ENCODE data around the gene MYO16.
"Not testable (repeated sequence)": the region's sequence is repeated elsewhere in the genome, so short reads cannot be mapped to it uniquely, and the experiment has no call there.

The MYO16 gene

DNA sequence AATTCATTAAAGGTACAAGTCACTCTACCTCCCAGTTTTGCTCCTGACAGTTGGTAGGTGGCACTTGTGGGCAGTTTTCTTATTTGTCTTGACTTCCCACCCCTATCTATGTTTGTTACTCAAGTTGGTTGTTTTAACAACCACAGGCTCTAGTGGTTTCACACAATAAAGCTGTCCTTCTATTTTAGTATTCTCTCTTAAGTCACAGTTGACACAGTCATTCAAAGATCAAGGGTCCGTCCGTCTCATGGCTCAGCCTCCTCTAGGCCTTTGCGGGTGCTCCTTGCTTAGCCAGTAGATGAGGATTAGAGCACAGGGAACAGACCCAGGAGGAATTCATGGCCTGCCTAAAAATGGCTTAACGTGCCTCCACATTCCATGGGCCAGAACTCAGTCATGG lies 583.2 kb downstream of the MYO16 start:
- no peak for TF ChIP-seq ZNF274 (IDR thresholded peaks at IDR 0.05; ENCODE audit: low read depth, low read length)
- no peak overlapping the region for H3K4me3 ChIP-seq (ENCODE audit: low read length)

DNA sequence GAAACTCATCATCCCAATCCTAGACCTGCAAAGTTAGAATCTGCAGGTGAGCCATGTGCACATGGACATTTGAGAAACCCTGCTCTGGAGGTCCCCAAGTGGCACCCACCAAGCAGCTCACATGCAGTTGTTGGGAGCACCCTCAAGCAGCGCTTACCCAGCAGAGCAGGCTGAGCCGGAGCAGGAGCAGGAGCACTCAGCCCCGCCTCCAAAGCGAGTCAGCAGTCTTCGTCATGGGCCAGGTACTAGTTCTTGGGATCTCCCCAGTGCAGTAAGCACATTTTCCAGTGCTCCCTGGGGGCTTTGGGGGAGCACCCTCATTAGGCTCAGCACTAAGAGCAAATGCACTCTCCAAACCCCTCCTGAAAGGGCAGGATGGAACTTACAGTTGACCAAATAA lies 584.3 kb downstream of the MYO16 start:
- H3K4me3 ChIP-seq (ENCODE audit: low read length): no peak overlapping the region
- no peak for TF ChIP-seq ZNF274 (IDR thresholded peaks at IDR 0.05; ENCODE audit: low read depth, low read length)

DNA sequence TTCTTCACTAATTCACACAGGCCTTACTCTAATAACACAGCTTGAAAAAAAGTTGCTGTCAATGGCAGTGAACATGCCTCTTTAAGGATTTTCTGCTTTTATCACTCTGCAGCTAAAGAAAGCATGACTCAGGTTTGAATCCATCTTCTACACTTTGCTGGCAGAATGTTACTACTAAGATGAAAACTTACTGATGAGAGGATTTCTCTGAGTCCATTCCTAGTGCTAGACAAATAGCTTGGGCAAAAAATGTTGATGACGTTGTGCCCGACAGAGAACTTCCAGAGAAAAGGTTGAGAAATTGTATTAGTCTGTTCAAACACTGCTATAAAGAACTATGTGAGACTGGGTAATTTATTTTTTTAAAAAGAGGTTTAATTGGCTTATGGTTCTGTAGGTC lies 585.0 kb downstream of the MYO16 start:
- H3K4me3 ChIP-seq (ENCODE audit: low read length): no peak overlapping the region
- no peak for TF ChIP-seq ZNF274 (IDR thresholded peaks at IDR 0.05; ENCODE audit: low read depth, low read length)

DNA sequence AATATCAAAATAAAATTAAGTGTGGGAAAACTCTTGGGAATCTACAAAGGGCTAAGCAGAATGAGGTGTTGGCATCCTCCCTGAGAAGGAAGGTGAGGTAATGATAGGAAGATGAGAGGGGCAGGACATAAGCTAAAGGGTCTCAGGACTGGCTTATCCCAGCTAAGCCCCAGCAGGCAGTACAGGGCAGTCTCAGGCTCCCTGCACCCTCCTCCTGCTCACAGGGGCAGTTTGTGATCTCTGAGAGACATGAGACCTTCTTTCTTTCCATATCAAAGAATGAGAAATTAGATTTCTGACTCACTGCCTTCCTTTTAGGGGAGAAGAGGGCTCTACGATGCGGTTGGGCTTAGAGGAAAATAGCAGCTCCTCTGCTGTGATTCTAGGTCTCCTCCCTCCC lies 586.0 kb downstream of the MYO16 start:
- TF ChIP-seq ZNF274 (IDR thresholded peaks at IDR 0.05; ENCODE audit: low read depth, low read length): no peak
- no peak overlapping the region for H3K4me3 ChIP-seq (ENCODE audit: low read length)

DNA sequence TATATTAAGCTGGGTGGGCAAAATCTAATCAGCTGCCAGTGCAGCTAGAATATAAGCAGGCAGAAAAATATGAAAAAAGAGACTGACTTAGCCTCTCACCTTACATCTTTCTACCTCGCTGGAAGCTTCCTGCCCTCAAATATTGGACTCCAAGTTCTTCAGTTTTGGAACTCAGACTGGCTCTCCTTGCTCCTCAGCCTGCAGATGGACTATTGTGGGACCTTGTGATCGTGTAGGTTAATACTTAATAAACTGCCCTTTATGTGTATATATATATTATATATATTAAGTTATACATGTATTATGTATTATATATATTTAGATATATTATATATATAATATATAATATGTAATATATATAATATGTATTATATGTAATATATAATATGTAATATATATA lies 588.1 kb downstream of the MYO16 start:
- not testable (repeated sequence) for H3K4me3 ChIP-seq (ENCODE audit: low read length)

DNA sequence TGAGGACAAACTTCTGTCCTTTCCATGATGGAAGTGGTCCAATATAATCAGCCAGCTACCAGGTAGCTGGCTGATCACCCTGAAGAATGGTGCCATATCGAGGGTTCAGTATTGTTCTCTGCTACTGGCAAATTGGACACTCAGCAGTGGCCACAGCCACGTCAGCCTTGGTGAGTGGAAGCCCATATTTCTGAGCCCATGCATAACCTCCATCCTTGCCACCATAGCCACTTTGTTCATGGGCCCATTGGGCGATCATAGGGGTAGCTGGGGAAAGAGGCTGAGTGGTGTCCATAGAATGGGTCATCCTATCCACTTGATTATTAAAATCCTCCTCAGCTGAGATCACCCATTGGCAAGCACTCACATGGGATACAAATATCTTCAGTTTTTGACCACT lies 591.2 kb downstream of the MYO16 start:
- no peak for TF ChIP-seq ZNF274 (IDR thresholded peaks at IDR 0.05; ENCODE audit: low read depth, low read length)
- no peak overlapping the region for H3K4me3 ChIP-seq (ENCODE audit: low read length)

DNA sequence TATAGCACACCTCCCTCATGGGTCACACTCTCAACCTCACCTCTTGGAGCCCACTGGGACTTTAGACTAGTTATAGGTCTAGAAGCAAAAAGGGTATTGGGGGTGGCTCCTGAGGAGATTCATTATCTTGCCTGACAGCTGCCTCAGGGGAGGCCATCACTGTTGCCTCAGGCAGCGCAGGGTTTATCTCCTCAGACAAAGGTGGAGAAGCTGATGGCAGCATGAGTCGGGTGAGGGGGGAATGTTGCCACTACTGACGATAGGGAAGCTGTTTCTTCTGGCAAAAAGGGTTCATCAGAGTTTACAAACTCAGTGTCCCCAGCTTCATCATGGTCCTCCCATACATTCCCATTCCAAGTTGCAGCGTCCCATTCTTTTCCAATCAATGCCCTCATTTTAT lies 594.6 kb downstream of the MYO16 start:
- no peak for TF ChIP-seq ZNF274 (IDR thresholded peaks at IDR 0.05; ENCODE audit: low read depth, low read length)
- H3K4me3 ChIP-seq (ENCODE audit: low read length): no peak overlapping the region

DNA sequence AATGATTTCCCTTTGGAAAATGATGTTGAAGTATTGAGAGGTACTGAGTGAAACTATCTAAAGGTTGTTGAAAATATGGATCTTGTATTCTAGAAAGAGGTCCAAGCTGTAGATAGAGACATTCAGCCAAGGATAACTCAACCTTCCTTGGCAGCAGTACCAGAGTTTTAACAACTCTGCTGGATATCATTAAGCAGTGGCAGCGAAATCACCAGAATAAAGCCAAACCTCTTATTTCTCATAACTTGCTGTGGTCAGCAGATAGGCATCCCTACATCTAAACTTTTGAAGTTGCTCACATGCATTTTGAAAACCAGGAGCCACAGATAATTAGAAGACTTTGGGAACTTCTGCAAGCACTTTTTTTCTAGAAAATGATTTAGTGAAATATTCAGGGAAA lies 597.2 kb downstream of the MYO16 start:
- H3K4me3 ChIP-seq (ENCODE audit: low read length): no peak overlapping the region
- TF ChIP-seq ZNF274 (IDR thresholded peaks at IDR 0.05; ENCODE audit: low read depth, low read length): no peak

DNA sequence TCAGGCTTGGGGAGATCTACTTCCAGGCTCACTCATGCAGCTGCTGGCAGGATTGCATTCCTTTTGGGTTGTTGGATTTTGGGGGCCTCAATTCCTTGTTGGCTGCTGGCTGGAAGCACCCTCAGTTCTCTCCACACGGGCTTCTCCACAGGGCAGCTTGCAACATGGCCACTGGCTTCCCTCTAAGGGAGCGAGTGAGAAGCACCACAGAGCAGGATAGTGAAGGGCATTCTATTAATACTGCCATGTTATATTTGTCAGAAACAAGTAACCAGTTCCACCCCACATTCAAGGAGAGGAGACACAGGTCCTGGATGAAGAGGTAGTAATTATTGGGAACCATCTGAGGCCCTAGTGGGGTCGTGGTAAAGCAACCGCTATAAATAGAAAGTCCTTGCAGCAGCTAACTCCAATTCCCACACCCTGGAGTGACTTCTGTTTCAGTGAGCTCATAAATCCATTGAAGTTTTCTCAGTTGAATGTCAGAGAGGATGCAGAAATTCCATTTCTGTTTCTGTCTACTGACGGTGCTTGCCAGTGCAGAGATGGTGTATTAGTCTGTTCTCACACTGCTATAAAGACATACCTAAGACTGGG lies 598.0 kb downstream of the MYO16 start:
- TF ChIP-seq ZNF274 (IDR thresholded peaks at IDR 0.05; ENCODE audit: low read depth, low read length): no peak

DNA sequence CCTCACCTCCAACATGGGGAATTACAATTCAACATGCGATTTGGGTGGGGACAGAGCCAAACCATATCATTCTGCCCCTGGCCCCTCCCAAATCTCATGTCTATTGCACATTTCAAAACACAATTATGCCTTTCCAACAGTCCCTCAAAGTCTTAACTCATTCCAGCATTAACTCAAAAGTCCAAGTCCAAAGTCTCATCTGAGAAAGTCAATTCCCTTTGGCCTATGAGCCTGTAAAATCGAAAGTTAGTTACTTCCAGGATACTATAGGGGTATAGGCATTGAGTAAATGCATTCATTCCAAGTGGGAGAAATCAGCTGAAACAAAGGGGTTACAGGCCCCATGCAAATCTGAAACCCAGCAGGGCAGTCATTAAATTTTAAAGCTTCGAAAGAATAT lies 598.8 kb downstream of the MYO16 start:
- H3K4me3 ChIP-seq (ENCODE audit: low read length): no peak overlapping the region
- no peak for TF ChIP-seq ZNF274 (IDR thresholded peaks at IDR 0.05; ENCODE audit: low read depth, low read length)

More for the DNA sequence above, 598.0 kb downstream of the MYO16 start:
- no peak overlapping the region for H3K4me3 ChIP-seq (ENCODE audit: low read length)

DNA sequence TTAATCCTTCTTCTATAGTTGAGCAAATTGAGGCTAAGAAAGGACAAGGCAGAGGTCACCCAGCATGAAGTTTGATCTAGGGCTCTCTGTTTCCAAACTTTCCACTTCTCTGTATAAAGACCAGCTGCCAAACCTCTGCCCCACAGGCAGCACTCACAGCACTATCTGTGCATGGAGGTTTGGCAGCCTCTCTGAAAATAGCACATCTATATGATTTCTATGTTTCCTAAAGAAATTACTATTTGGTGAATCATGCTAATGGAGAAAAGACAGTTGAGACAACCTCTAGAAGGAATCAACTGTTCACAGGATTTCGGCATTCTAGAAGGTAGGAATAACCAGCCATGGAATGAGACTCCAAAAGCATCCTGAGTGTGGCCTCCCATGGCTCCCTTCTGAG lies 602.5 kb downstream of the MYO16 start:
- H3K4me3 ChIP-seq (ENCODE audit: low read length): no peak overlapping the region
- no peak for TF ChIP-seq ZNF274 (IDR thresholded peaks at IDR 0.05; ENCODE audit: low read depth, low read length)

DNA sequence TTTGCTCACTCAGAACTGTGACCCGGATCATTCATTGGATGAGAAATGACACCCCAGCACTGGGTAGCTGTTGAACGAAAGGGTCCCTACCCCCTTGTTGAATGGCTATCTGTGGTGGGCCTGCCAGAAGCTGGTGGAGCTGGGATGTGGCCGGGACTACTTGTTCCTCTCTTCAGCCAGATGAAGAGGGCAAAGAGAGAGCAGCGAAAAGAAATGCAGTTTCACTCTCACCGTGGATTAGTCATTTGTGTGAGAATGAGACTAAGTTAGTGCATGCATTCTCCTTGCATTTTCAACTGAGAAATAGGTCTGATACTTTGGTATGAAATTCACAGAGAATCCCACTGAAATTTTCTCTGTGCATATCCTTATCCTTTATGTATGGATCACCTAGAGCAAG lies 603.9 kb downstream of the MYO16 start:
- no peak overlapping the region for H3K4me3 ChIP-seq (ENCODE audit: low read length)
- TF ChIP-seq ZNF274 (IDR thresholded peaks at IDR 0.05; ENCODE audit: low read depth, low read length): no peak

DNA sequence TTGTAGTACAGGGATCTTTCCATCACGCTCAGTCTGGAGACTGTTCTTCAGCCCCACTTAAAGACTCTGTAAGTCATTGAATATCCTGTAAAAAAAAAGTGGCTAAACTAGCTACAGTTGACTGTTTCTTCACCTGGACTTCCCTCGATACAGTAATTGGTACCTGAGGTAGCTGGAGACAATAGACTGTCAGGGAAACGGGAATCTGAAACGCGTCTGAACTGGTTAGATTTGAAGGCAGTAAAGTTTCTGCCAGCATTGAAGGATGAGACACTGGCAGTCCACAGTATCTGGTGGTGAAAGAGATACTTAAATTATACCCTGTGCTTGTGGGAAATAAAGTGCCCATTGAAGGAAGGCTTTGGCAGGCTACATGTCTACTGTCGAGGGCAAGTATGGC lies 606.5 kb downstream of the MYO16 start:
- TF ChIP-seq ZNF274 (IDR thresholded peaks at IDR 0.05; ENCODE audit: low read depth, low read length): no peak
- no peak overlapping the region for H3K4me3 ChIP-seq (ENCODE audit: low read length)

DNA sequence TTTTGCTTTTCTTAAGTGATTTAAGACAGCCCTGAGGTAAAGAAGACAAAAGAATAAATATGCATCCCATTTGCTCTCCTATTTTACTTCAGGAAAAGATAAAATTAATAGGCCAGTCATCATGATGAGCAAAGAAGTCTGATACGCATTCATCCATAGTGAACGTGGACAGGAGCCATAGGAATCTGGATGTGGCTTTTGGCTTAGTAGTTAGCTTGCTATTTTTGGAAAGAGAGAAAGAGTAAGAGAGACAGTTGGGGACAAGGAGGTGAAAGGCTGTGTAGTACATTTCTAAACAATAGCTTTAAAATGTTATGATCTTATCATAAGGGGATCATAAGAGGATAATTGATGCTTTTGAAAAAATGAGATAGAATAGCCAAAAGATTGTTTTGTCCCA lies 611.7 kb downstream of the MYO16 start:
- no peak for TF ChIP-seq ZNF274 (IDR thresholded peaks at IDR 0.05; ENCODE audit: low read depth, low read length)
- no peak overlapping the region for H3K4me3 ChIP-seq (ENCODE audit: low read length)

DNA sequence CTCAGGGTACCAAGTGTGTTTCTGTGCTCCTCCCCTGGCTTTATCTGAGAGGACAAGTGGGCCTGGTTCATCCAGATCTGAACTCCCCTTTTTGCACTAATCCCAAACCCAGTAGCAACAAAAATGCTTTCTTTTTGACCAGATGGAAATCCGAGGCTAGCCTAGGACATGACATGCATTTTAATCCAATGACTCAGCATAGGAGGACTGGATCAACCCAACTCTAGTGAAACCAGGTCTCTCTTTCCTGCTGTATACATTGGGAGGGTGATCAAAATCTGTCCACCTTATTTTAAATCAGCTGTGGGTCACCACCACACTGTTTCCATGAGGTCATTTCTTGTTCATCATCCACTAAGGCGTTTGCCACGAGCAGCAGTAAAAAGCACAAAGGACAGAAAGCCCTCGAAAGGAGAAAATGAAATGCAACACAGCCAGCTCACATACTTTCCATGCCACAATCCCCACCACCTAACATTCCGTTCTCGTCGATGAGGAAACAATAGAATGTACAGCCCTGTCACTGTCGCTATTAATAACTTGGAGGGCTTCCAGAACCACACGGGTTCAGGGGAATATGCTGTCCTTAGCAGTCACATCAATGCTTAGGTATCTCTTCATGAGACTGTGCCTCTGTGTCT lies 614.0 kb downstream of the MYO16 start:
- TF ChIP-seq ZNF274 (IDR thresholded peaks at IDR 0.05; ENCODE audit: low read depth, low read length): no peak
- no peak overlapping the region for H3K4me3 ChIP-seq (ENCODE audit: low read length)

DNA sequence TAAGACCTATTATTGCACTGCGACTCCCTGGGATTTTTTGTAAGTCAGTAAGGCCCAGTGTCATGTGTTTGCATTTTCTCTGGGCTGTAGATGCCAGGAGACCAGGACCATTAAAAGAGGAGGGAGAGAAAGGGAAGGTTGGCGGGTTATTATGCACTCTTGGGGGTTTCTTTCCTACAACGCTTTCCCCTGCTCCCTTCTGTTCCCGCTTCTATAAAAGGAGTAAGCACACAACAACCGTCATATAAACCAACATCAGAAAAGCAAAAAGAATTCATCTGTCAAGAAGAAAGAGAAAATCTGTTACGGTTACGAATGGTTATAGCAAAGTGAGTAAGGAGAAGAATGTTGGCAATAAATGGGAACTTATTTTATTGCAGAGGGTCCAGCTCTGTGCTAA lies 615.2 kb downstream of the MYO16 start:
- TF ChIP-seq ZNF274 (IDR thresholded peaks at IDR 0.05; ENCODE audit: low read depth, low read length): no peak
- no peak overlapping the region for H3K4me3 ChIP-seq (ENCODE audit: low read length)

Data from GM08714 (cell line).